K562 (cell line): ENCODE results near the gene FBXW10B. TPM values are rescaled to one million over a fixed set of nuclear protein-coding genes. Genes with fewer than 3 reads are reported as not detected.

Experiments
- ATAC-seq: fragments of 200-7000 bp; cut with Tn5 transposase; 3 replicates; pipeline ENCODE4 v1.9.1; 2020; ENCODE audit warnings: moderate library complexity
- BruUV-seq: library from RNA; stranded (reverse); fragments of 400-500 nt; replicated peaks from 2 replicates; lab custom pipeline; 2021; lab: Mats Ljungman, UMichigan
- CTCF ChIA-PET: fragments of 300-600 bp; formaldehyde crosslinking; extraction: SDS; loops from one replicate; lab custom pipeline; 2021; ENCODE audit warnings: low intra/inter-chr PET ratio; lab: Yijun Ruan, JAX
- POLR2A ChIA-PET: fragments of 300-600, 350-650 bp; sonication (Branson Sonifier 250); formaldehyde crosslinking; extraction: SDS; loops from one replicate; lab custom pipeline; 2021; ENCODE audit warnings: antibody characterized with exemption, inconsistent platforms; lab: Yijun Ruan, JAX
- DNase-seq, 4 experiments: peaks; one replicate each; pipeline versions ENCODE4 v3.0.0 to v3.0.0-alpha.2; 2011 to 2018; ENCODE audit warnings: low spot score in 3 of 4, mixed read lengths in 3 of 4; ENCODE audit errors: extremely low read depth in 1 of 4
- FAIRE-seq: peaks from 2 replicates; lab custom pipeline; 2011; peaks lifted over from hg19 to GRCh38; lab: Jason Lieb, UNC
- H2AFZ ChIP-seq: 2 replicates; pipeline ENCODE4 v1.6.0; 2011; ENCODE audit warnings: low read depth, low read length, control low read depth, inconsistent platforms
- H3K27ac ChIP-seq: fragments of 200-600 bp; 3 replicates; pipeline ENCODE4 v1.8.0; 2011; ENCODE audit warnings: low read depth, mild to moderate bottlenecking, control low read depth, inconsistent platforms, low read length, moderate library complexity, mixed read lengths; ENCODE audit errors: extremely low read depth
- H3K27me3 ChIP-seq, 2 experiments: fragments of 300-600 bp in 1 of 2; 2 replicates in 1 of 2; 3 replicates in 1 of 2; pipeline versions ENCODE4 v1.6.0 to v1.8.0; 2011; ENCODE audit warnings: inconsistent platforms in 2 of 2, low read length in 2 of 2, mild to moderate bottlenecking in 1 of 2, mixed read lengths in 1 of 2, moderate library complexity in 1 of 2; ENCODE audit not compliant: control insufficient read depth in 2 of 2, insufficient read depth in 2 of 2
- H3K36me3 ChIP-seq: fragments of 300-600 bp; 3 replicates; pipeline ENCODE4 v1.8.0; 2011; ENCODE audit warnings: mild to moderate bottlenecking, low read length, inconsistent platforms; ENCODE audit not compliant: control insufficient read depth, insufficient read depth
- H3K4me1 ChIP-seq, 2 experiments: fragments of 200-600 bp in 1 of 2; replicated peaks in 1 of 2; 2 replicates in 1 of 2; 3 replicates in 1 of 2; pipeline versions ENCODE4 v1.5.1 to v1.8.0; 2011; ENCODE audit warnings: inconsistent platforms in 2 of 2, low read length in 2 of 2, mild to moderate bottlenecking in 1 of 2, mixed read lengths in 1 of 2, moderate library complexity in 1 of 2; ENCODE audit not compliant: control insufficient read depth in 2 of 2, insufficient read depth in 2 of 2
- H3K4me2 ChIP-seq: 2 replicates; pipeline ENCODE4 v1.6.1; 2011; ENCODE audit warnings: low read length, control low read depth, inconsistent platforms, mixed read lengths; ENCODE audit not compliant: insufficient read depth
- H3K4me3 ChIP-seq: fragments of 200-600 bp; sonication (generic), shearing (Covaris generic); 2 replicates; pipeline ENCODE4 v1.5.1; 2016; ENCODE audit warnings: control low read depth, inconsistent platforms
- H3K79me2 ChIP-seq: fragments of 200-600 bp; 3 replicates; pipeline ENCODE4 v1.8.0; 2011; ENCODE audit warnings: low read length, inconsistent platforms; ENCODE audit not compliant: control insufficient read depth, insufficient read depth
- H3K9ac ChIP-seq, 2 experiments: 2 replicates each; pipeline versions ENCODE4 v1.6.0 to v1.6.1; 2011; ENCODE audit warnings: low read depth in 2 of 2, low read length in 2 of 2, control low read depth in 1 of 2, inconsistent platforms in 1 of 2, mild to moderate bottlenecking in 1 of 2, mixed read lengths in 1 of 2; ENCODE audit not compliant: insufficient read depth in 1 of 2
- H3K9me1 ChIP-seq: one replicate; pipeline ENCODE4 v1.6.0; 2011; ENCODE audit warnings: inconsistent platforms, mild to moderate bottlenecking, low read length, moderate library complexity; ENCODE audit not compliant: control insufficient read depth, insufficient read depth
- H3K9me3 ChIP-seq: replicated peaks from 2 replicates; pipeline ENCODE4 v1.5.1; 2011; ENCODE audit warnings: low read depth, low read length, inconsistent platforms; ENCODE audit not compliant: control insufficient read depth, insufficient read depth
- H4K20me1 ChIP-seq: replicated peaks from 2 replicates; pipeline ENCODE4 v1.6.1; 2011; ENCODE audit warnings: low read length, inconsistent platforms, mixed read lengths; ENCODE audit not compliant: control insufficient read depth, insufficient read depth
- CREBBP ChIP-seq: IDR thresholded peaks from one replicate; pipeline ENCODE4 v1.6.1; 2012; ENCODE audit warnings: low read depth, mild to moderate bottlenecking, control low read depth, inconsistent platforms, low read length
- HEY1 ChIP-seq: fragments of 250-450 bp; sonication (Bioruptor Pico); IDR thresholded peaks from 2 replicates; pipeline ENCODE4 v1.5.0; 2020; ENCODE audit warnings: mild to moderate bottlenecking, moderate library complexity, borderline replicate concordance
- HMG20A ChIP-seq: fragments of 450-650 bp; formaldehyde crosslinking; conservative IDR thresholded peaks from 2 replicates; pipeline ENCODE4 v1.4.0; 2020; ENCODE audit warnings: mild to moderate bottlenecking, mixed read lengths
- KLF6 ChIP-seq: fragments of 250-450 bp; sonication (Bioruptor Pico); IDR thresholded peaks from 2 replicates; pipeline ENCODE4 v1.4.0; 2020; ENCODE audit warnings: mild to moderate bottlenecking, moderate library complexity, borderline replicate concordance
- PURB ChIP-seq: sonication (generic); formaldehyde crosslinking; IDR thresholded peaks from 2 replicates; pipeline ENCODE4 v1.9.0; 2021; ENCODE audit warnings: low read depth, mild to moderate bottlenecking, missing genetic modification reagents
- RBBP5 ChIP-seq: fragments of 200-600 bp; sonication (generic); IDR thresholded peaks from 2 replicates; pipeline ENCODE4 v1.6.1; 2012; ENCODE audit warnings: borderline replicate concordance, mild to moderate bottlenecking, low read length, control low read depth, inconsistent platforms; ENCODE audit not compliant: insufficient read depth, poor library complexity, severe bottlenecking
- RBM34 ChIP-seq: fragments of 200-400 bp; formaldehyde crosslinking; IDR thresholded peaks from 2 replicates; pipeline ENCODE4 v1.6.1; 2018; ENCODE audit warnings: low read length, borderline replicate concordance; ENCODE audit not compliant: insufficient read depth
- TCF3 ChIP-seq: sonication (generic); formaldehyde crosslinking; IDR thresholded peaks from 2 replicates; pipeline ENCODE4 v1.4.0; 2020; ENCODE audit warnings: mild to moderate bottlenecking, missing genetic modification reagents
- ZNF551 ChIP-seq: fragments of 250-450 bp; sonication (Bioruptor Pico); IDR thresholded peaks from 2 replicates; pipeline ENCODE4 v1.5.0; 2021; ENCODE audit warnings: mild to moderate bottlenecking, moderate library complexity
- ZNF695 ChIP-seq: fragments of 450-650 bp; formaldehyde crosslinking; IDR thresholded peaks from 2 replicates; pipeline ENCODE4 v1.4.0; 2020; ENCODE audit warnings: mild to moderate bottlenecking, moderate library complexity
- WGBS: fragments of 100-300 bp; shearing (Covaris generic); methylation state at CpG from one replicate; pipeline ENCODE4 v1.1.6; 2016; ENCODE audit warnings: low coverage, mixed read lengths; ENCODE audit not compliant: insufficient coverage; ENCODE audit errors: missing lambda C conversion rate; 5-methylcytosine and 5-hydroxymethylcytosine counted together
- in situ Hi-C: fragments of 300-500 bp; cut with MboI; formaldehyde crosslinking; loops from 4 replicates; pipeline ENCODE4 v1.15.0; 2018; ENCODE audit warnings: inconsistent platforms, mixed read lengths
- intact Hi-C: fragments of 100-400 bp; cut with micrococcal nuclease; formaldehyde crosslinking; loops from 2 replicates; pipeline ENCODE4 v1.14.2; 2022
- polyA plus RNA-seq, 8 experiments: library from polyadenylated mRNA; depleted of rRNA in 4 of 8; stranded (reverse) in 5 of 8; unstranded in 3 of 8; fragments of >200 nt; fragmentation: Nextera tagmentation in 2 of 8; fragmentation: Illumina TruSeq in 1 of 8; extraction: Ambion mirVana in 2 of 8; extraction: Trizol in 1 of 8; gene quantifications; 2 replicates each; pipeline versions ENCODE4 v1.2.1 to v1.2.3, GENCODE V29; 2011 to 2014; ENCODE audit warnings: inconsistent platforms in 1 of 8, missing spikeins in 1 of 8
- total RNA-seq, 7 experiments: library from RNA; depleted of rRNA in 6 of 7; stranded (reverse); fragments of >200 nt in 6 of 7; fragmentation: Illumina TruSeq in 2 of 7; extraction: Trizol in 2 of 7; gene quantifications; 2 replicates each; pipeline versions ENCODE4 v1.2.1 to v1.2.3, GENCODE V29; 2011 to 2021; ENCODE audit warnings: low replicate concordance in 1 of 7
- TF ChIP-seq, protein P1 (sequence below): sonication (generic); formaldehyde crosslinking; IDR thresholded peaks from 2 replicates; pipeline ENCODE4 v1.8.1; 2023; ENCODE audit warnings: mild to moderate bottlenecking, missing genetic modification reagents
- TF ChIP-seq, protein P2 (sequence below): IDR thresholded peaks from 3 replicates; pipeline ENCODE4 v1.6.1; 2011; ENCODE audit warnings: borderline replicate concordance, mild to moderate bottlenecking; ENCODE audit not compliant: insufficient read length, insufficient read depth
- TF ChIP-seq, protein P3 (sequence below): fragments of 250-450 bp; sonication (Bioruptor Pico); IDR thresholded peaks from 2 replicates; pipeline ENCODE4 v1.8.0; 2021; ENCODE audit warnings: mild to moderate bottlenecking, moderate library complexity
- TF ChIP-seq, protein P4 (sequence below): fragments of 250-450 bp; sonication (Bioruptor Pico); IDR thresholded peaks from 2 replicates; pipeline ENCODE4 v1.8.0; 2022; ENCODE audit warnings: inconsistent platforms, mild to moderate bottlenecking, moderate library complexity, borderline replicate concordance

The FBXW10B gene
- total and polyA plus RNA-seq, 9 of the 15 experiments (the other 6 are each of a cell fraction or from before 2014, with no cell fraction given) = 0.11 to 0.33 (median 0.16) TPM; not detected in 5

DNA sequence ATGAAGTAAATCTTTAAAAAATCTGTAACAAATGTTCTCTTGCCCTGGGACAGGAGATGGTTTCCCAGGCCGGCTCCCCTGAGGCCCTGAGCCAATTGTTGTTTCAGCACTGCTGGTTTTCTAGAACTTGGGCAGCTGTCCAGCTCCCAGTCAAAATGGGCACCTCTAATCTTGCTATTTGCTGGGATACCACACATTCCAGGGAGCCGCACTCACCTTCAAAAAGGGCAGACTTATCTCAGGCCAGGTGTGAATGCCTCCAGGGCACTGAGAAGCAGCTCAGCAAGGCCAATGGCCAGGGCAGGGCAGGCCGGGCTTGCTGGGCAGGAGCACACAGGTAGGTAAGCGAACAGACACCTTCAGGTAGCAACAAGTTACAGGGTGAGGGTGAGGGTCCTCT, 40.2 kb upstream of the FBXW10B start:
- TF ChIP-seq RBM34 (no peak), CREBBP (no peak), ZNF695 (CRISPR knock-in tag) (no peak), TCF3 (no peak), PURB (CRISPR knock-in tag) (no peak), ZNF551 (CRISPR knock-in tag) (no peak), HMG20A (CRISPR knock-in tag) (no peak), KLF6 (CRISPR knock-in tag) (no peak), RBBP5 (no peak), HEY1 (CRISPR knock-in tag) (no peak)
- TF ChIP-seq, protein P1, sequence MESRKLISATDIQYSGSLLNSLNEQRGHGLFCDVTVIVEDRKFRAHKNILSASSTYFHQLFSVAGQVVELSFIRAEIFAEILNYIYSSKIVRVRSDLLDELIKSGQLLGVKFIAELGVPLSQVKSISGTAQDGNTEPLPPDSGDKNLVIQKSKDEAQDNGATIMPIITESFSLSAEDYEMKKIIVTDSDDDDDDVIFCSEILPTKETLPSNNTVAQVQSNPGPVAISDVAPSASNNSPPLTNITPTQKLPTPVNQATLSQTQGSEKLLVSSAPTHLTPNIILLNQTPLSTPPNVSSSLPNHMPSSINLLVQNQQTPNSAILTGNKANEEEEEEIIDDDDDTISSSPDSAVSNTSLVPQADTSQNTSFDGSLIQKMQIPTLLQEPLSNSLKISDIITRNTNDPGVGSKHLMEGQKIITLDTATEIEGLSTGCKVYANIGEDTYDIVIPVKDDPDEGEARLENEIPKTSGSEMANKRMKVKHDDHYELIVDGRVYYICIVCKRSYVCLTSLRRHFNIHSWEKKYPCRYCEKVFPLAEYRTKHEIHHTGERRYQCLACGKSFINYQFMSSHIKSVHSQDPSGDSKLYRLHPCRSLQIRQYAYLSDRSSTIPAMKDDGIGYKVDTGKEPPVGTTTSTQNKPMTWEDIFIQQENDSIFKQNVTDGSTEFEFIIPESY (CRISPR knock-in tag) = no peak
- TF ChIP-seq, protein P2, sequence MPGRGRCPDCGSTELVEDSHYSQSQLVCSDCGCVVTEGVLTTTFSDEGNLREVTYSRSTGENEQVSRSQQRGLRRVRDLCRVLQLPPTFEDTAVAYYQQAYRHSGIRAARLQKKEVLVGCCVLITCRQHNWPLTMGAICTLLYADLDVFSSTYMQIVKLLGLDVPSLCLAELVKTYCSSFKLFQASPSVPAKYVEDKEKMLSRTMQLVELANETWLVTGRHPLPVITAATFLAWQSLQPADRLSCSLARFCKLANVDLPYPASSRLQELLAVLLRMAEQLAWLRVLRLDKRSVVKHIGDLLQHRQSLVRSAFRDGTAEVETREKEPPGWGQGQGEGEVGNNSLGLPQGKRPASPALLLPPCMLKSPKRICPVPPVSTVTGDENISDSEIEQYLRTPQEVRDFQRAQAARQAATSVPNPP = no peak
- TF ChIP-seq, protein P3, sequence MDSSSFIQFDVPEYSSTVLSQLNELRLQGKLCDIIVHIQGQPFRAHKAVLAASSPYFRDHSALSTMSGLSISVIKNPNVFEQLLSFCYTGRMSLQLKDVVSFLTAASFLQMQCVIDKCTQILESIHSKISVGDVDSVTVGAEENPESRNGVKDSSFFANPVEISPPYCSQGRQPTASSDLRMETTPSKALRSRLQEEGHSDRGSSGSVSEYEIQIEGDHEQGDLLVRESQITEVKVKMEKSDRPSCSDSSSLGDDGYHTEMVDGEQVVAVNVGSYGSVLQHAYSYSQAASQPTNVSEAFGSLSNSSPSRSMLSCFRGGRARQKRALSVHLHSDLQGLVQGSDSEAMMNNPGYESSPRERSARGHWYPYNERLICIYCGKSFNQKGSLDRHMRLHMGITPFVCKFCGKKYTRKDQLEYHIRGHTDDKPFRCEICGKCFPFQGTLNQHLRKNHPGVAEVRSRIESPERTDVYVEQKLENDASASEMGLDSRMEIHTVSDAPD = no peak
- TF ChIP-seq, protein P4, sequence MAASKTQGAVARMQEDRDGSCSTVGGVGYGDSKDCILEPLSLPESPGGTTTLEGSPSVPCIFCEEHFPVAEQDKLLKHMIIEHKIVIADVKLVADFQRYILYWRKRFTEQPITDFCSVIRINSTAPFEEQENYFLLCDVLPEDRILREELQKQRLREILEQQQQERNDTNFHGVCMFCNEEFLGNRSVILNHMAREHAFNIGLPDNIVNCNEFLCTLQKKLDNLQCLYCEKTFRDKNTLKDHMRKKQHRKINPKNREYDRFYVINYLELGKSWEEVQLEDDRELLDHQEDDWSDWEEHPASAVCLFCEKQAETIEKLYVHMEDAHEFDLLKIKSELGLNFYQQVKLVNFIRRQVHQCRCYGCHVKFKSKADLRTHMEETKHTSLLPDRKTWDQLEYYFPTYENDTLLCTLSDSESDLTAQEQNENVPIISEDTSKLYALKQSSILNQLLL (CRISPR knock-in tag) = no peak
- POLR2A ChIA-PET = no interaction called here
- Histone ChIP-seq H3K4me1 (no peaks in the 10 kb centered on the region), H3K27ac (no peak overlapping the region), H3K9me3 (no peaks in the 10 kb centered on the region), H3K9me1 (no peaks in the 10 kb centered on the region), H3K9ac (no peak overlapping the region), H3K4me3 (no peak overlapping the region), H4K20me1 (no peaks in the 10 kb centered on the region), H2AFZ (no peak overlapping the region), H3K79me2 (no peaks in the 10 kb centered on the region), H3K36me3 (peaks cover 8% of the 10 kb centered on the region; the same call in 1 of the 3 replicates), H3K4me2 (no peak overlapping the region), H3K27me3 (no peaks in the 10 kb centered on the region)
- in situ Hi-C loops = no loop called here
- ATAC-seq (no peak), FAIRE-seq (no peak), DNase-seq (no peak)
- no TSS peak for BruUV-seq
- CTCF ChIA-PET = no interaction called here
- intact Hi-C loops = no loop called here
- WGBS = 92% methylated on average over 2 of the region's 4 CpGs
